K562 (cell line): Measurements from ENCODE around the gene ECSIT. TPM values are rescaled to one million over a fixed set of nuclear protein-coding genes. Genes with fewer than 3 reads are reported as not detected.

Experiments
- ATAC-seq: fragments of 200-7000 bp; cut with Tn5 transposase; 3 replicates; pipeline ENCODE4 v1.9.1; 2020; ENCODE audit warnings: moderate library complexity
- BruUV-seq: library from RNA; stranded (reverse); fragments of 400-500 nt; replicated peaks from 2 replicates; lab custom pipeline; 2021; lab: Mats Ljungman, UMichigan
- CTCF ChIA-PET: fragments of 300-600 bp; formaldehyde crosslinking; extraction: SDS; loops from one replicate; lab custom pipeline; 2021; ENCODE audit warnings: low intra/inter-chr PET ratio; lab: Yijun Ruan, JAX
- POLR2A ChIA-PET: fragments of 300-600, 350-650 bp; sonication (Branson Sonifier 250); formaldehyde crosslinking; extraction: SDS; loops from one replicate; lab custom pipeline; 2021; ENCODE audit warnings: antibody characterized with exemption, inconsistent platforms; lab: Yijun Ruan, JAX
- DNase-seq, 4 experiments: peaks; one replicate each; pipeline versions ENCODE4 v3.0.0 to v3.0.0-alpha.2; 2011 to 2018; ENCODE audit warnings: low spot score in 3 of 4, mixed read lengths in 3 of 4; ENCODE audit errors: extremely low read depth in 1 of 4
- FAIRE-seq: peaks from 2 replicates; lab custom pipeline; 2011; peaks lifted over from hg19 to GRCh38; lab: Jason Lieb, UNC
- H2AFZ ChIP-seq: 2 replicates; pipeline ENCODE4 v1.6.0; 2011; ENCODE audit warnings: low read depth, low read length, control low read depth, inconsistent platforms
- H3K27ac ChIP-seq: fragments of 200-600 bp; 3 replicates; pipeline ENCODE4 v1.8.0; 2011; ENCODE audit warnings: low read depth, mild to moderate bottlenecking, control low read depth, inconsistent platforms, low read length, moderate library complexity, mixed read lengths; ENCODE audit errors: extremely low read depth
- H3K27me3 ChIP-seq, 2 experiments: fragments of 300-600 bp in 1 of 2; 2 replicates in 1 of 2; 3 replicates in 1 of 2; pipeline versions ENCODE4 v1.6.0 to v1.8.0; 2011; ENCODE audit warnings: inconsistent platforms in 2 of 2, low read length in 2 of 2, mild to moderate bottlenecking in 1 of 2, mixed read lengths in 1 of 2, moderate library complexity in 1 of 2; ENCODE audit not compliant: control insufficient read depth in 2 of 2, insufficient read depth in 2 of 2
- H3K36me3 ChIP-seq: fragments of 300-600 bp; 3 replicates; pipeline ENCODE4 v1.8.0; 2011; ENCODE audit warnings: mild to moderate bottlenecking, low read length, inconsistent platforms; ENCODE audit not compliant: control insufficient read depth, insufficient read depth
- H3K4me1 ChIP-seq, 2 experiments: fragments of 200-600 bp in 1 of 2; replicated peaks in 1 of 2; 2 replicates in 1 of 2; 3 replicates in 1 of 2; pipeline versions ENCODE4 v1.5.1 to v1.8.0; 2011; ENCODE audit warnings: inconsistent platforms in 2 of 2, low read length in 2 of 2, mild to moderate bottlenecking in 1 of 2, mixed read lengths in 1 of 2, moderate library complexity in 1 of 2; ENCODE audit not compliant: control insufficient read depth in 2 of 2, insufficient read depth in 2 of 2
- H3K4me2 ChIP-seq: 2 replicates; pipeline ENCODE4 v1.6.1; 2011; ENCODE audit warnings: low read length, control low read depth, inconsistent platforms, mixed read lengths; ENCODE audit not compliant: insufficient read depth
- H3K4me3 ChIP-seq: fragments of 200-600 bp; sonication (generic), shearing (Covaris generic); 2 replicates; pipeline ENCODE4 v1.5.1; 2016; ENCODE audit warnings: control low read depth, inconsistent platforms
- H3K79me2 ChIP-seq: fragments of 200-600 bp; 3 replicates; pipeline ENCODE4 v1.8.0; 2011; ENCODE audit warnings: low read length, inconsistent platforms; ENCODE audit not compliant: control insufficient read depth, insufficient read depth
- H3K9ac ChIP-seq, 2 experiments: 2 replicates each; pipeline versions ENCODE4 v1.6.0 to v1.6.1; 2011; ENCODE audit warnings: low read depth in 2 of 2, low read length in 2 of 2, control low read depth in 1 of 2, inconsistent platforms in 1 of 2, mild to moderate bottlenecking in 1 of 2, mixed read lengths in 1 of 2; ENCODE audit not compliant: insufficient read depth in 1 of 2
- H3K9me1 ChIP-seq: one replicate; pipeline ENCODE4 v1.6.0; 2011; ENCODE audit warnings: inconsistent platforms, mild to moderate bottlenecking, low read length, moderate library complexity; ENCODE audit not compliant: control insufficient read depth, insufficient read depth
- H3K9me3 ChIP-seq: replicated peaks from 2 replicates; pipeline ENCODE4 v1.5.1; 2011; ENCODE audit warnings: low read depth, low read length, inconsistent platforms; ENCODE audit not compliant: control insufficient read depth, insufficient read depth
- H4K20me1 ChIP-seq: replicated peaks from 2 replicates; pipeline ENCODE4 v1.6.1; 2011; ENCODE audit warnings: low read length, inconsistent platforms, mixed read lengths; ENCODE audit not compliant: control insufficient read depth, insufficient read depth
- CHD2 ChIP-seq: IDR thresholded peaks from 2 replicates; pipeline ENCODE4 v1.6.1; 2011; ENCODE audit warnings: low read depth, low read length
- CHD4 ChIP-seq: fragments of 200-600 bp; sonication (generic); IDR thresholded peaks from 3 replicates; pipeline ENCODE4 v1.6.1; 2012; ENCODE audit warnings: low read depth, mild to moderate bottlenecking, mixed read lengths, low read length, inconsistent platforms; ENCODE audit not compliant: insufficient read depth, insufficient replicate concordance, poor library complexity, severe bottlenecking
- ERF ChIP-seq: fragments of 450-650 bp; formaldehyde crosslinking; IDR thresholded peaks from 2 replicates; pipeline ENCODE4 v1.4.0; 2020; ENCODE audit warnings: mild to moderate bottlenecking, mixed read lengths
- GTF2E2 ChIP-seq: fragments of 200-800 bp; sonication (Bioruptor generic); IDR thresholded peaks from 2 replicates; pipeline ENCODE4 v1.6.1; 2016; ENCODE audit warnings: missing genetic modification characterization, missing compliant biosample characterization
- NCOA4 ChIP-seq: fragments of 450-650 bp; IDR thresholded peaks from 2 replicates; pipeline ENCODE4 v1.6.1; 2018; ENCODE audit warnings: mild to moderate bottlenecking; ENCODE audit not compliant: partially characterized antibody
- POLR2G ChIP-seq: fragments of 200-400 bp; formaldehyde crosslinking; IDR thresholded peaks from 2 replicates; pipeline ENCODE4 v1.6.1; 2017; ENCODE audit warnings: low read depth, mild to moderate bottlenecking, antibody characterized with exemption, low read length, moderate library complexity
- SMC3 ChIP-seq: conservative IDR thresholded peaks from 2 replicates; pipeline ENCODE4 v1.6.1; 2011; ENCODE audit warnings: low read depth, low read length, improper control_type of control experiment; ENCODE audit not compliant: insufficient read depth
- XRCC3 ChIP-seq: fragments of 450-650 bp; IDR thresholded peaks from 2 replicates; pipeline ENCODE4 v1.6.1; 2017; ENCODE audit warnings: mild to moderate bottlenecking, moderate library complexity
- ZEB2 ChIP-seq: fragments of 450-650 bp; IDR thresholded peaks from 2 replicates; pipeline ENCODE4 v1.6.1; 2016
- WGBS: fragments of 100-300 bp; shearing (Covaris generic); methylation state at CpG from one replicate; pipeline ENCODE4 v1.1.6; 2016; ENCODE audit warnings: low coverage, mixed read lengths; ENCODE audit not compliant: insufficient coverage; ENCODE audit errors: missing lambda C conversion rate; 5-methylcytosine and 5-hydroxymethylcytosine counted together
- in situ Hi-C: fragments of 300-500 bp; cut with MboI; formaldehyde crosslinking; loops from 4 replicates; pipeline ENCODE4 v1.15.0; 2018; ENCODE audit warnings: inconsistent platforms, mixed read lengths
- intact Hi-C: fragments of 100-400 bp; cut with micrococcal nuclease; formaldehyde crosslinking; loops from 2 replicates; pipeline ENCODE4 v1.14.2; 2022
- polyA plus RNA-seq, 8 experiments: library from polyadenylated mRNA; depleted of rRNA in 4 of 8; stranded (reverse) in 5 of 8; unstranded in 3 of 8; fragments of >200 nt; fragmentation: Nextera tagmentation in 2 of 8; fragmentation: Illumina TruSeq in 1 of 8; extraction: Ambion mirVana in 2 of 8; extraction: Trizol in 1 of 8; gene quantifications; 2 replicates each; pipeline versions ENCODE4 v1.2.1 to v1.2.3, GENCODE V29; 2011 to 2014; ENCODE audit warnings: inconsistent platforms in 1 of 8, missing spikeins in 1 of 8
- total RNA-seq, 7 experiments: library from RNA; depleted of rRNA in 6 of 7; stranded (reverse); fragments of >200 nt in 6 of 7; fragmentation: Illumina TruSeq in 2 of 7; extraction: Trizol in 2 of 7; gene quantifications; 2 replicates each; pipeline versions ENCODE4 v1.2.1 to v1.2.3, GENCODE V29; 2011 to 2021; ENCODE audit warnings: low replicate concordance in 1 of 7
- TF ChIP-seq, protein P1 (sequence below): sonication (generic); formaldehyde crosslinking; IDR thresholded peaks from 2 replicates; pipeline ENCODE4 v1.8.0; 2022; ENCODE audit warnings: missing genetic modification reagents, mild to moderate bottlenecking, moderate library complexity, borderline replicate concordance
- TF ChIP-seq, protein P2 (sequence below): sonication (generic); formaldehyde crosslinking; IDR thresholded peaks from 2 replicates; pipeline ENCODE4 v1.9.0; 2022; ENCODE audit warnings: mild to moderate bottlenecking, missing genetic modification reagents

ECSIT gene
- total and polyA plus RNA-seq, 9 of the 15 experiments (the other 6 are each of a cell fraction or from before 2014, with no cell fraction given) = 1.1 to 82.5 (median 43.9) TPM

DNA sequence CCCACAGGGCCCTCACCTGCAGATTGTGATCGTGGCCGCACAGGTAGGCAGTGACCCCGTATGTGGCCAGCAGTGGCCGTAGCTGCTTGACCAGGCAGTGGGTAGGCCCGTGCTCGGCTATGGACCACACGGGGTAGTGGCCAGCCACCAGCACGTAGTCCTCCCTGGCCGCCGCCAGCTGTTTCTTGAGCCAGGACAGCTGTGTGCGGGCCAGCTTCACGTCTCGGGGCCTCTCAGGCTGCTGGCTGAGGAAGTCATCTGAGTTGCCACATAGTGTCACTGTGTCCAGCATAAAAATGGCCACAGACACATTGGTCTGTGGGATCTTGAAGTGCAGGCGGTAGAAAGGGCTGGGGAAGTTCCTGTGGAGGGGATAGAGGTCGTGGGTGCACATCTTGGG, 47.3 kb upstream of the ECSIT start:
- peak overlapping the region in 1 of 2 experiments; percentile 79; a peak in 1 of 4 replicates for H3K9ac ChIP-seq
- FAIRE-seq = no peak
- H3K4me1 ChIP-seq = peaks cover 34 to 54% of the 10 kb centered on the region in 2 experiments
- intact Hi-C loops = no loop called here
- ChIA-PET CTCF (no interaction called here), POLR2A (interaction anchor here (0.6 kb wide), 1 partner anchor 17 kb away, joined by 4 read pairs; no protein-coding TSS in a partner anchor)
- H3K9me1 ChIP-seq = no peaks in the 10 kb centered on the region
- no peak overlapping the region for H3K4me3 ChIP-seq
- H3K27ac ChIP-seq = no peak overlapping the region
- no peaks in the 10 kb centered on the region for H3K27me3 ChIP-seq
- no peaks in the 10 kb centered on the region for H3K79me2 ChIP-seq
- no TSS peak for BruUV-seq
- WGBS = 82% methylated on average over 15 of the region's 15 CpGs
- H4K20me1 ChIP-seq = no peaks in the 10 kb centered on the region
- peak; percentile 6; the same call in 2 of the 3 replicates for ATAC-seq
- DNase-seq = no peak
- peak overlapping the region; percentile 51; the same call in 1 of the 2 replicates for H2AFZ ChIP-seq
- H3K9me3 ChIP-seq = no peaks in the 10 kb centered on the region
- H3K36me3 ChIP-seq = no peaks in the 10 kb centered on the region
- H3K4me2 ChIP-seq = no peak overlapping the region
- in situ Hi-C loops = no loop called here
- TF ChIP-seq ERF = no peak
- no peak for TF ChIP-seq SMC3
- TF ChIP-seq, protein P1, sequence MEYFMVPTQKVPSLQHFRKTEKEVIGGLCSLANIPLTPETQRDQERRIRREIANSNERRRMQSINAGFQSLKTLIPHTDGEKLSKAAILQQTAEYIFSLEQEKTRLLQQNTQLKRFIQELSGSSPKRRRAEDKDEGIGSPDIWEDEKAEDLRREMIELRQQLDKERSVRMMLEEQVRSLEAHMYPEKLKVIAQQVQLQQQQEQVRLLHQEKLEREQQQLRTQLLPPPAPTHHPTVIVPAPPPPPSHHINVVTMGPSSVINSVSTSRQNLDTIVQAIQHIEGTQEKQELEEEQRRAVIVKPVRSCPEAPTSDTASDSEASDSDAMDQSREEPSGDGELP (CRISPR knock-in tag) = peak; percentile 62; the same call in 1 of the 2 replicates
- no peak for TF ChIP-seq GTF2E2 (tag)
- no peak for TF ChIP-seq CHD2
- 0 out of 2 replicates have a peak, but pooled peaks have one; percentile 20 for TF ChIP-seq POLR2G
- TF ChIP-seq, protein P2, sequence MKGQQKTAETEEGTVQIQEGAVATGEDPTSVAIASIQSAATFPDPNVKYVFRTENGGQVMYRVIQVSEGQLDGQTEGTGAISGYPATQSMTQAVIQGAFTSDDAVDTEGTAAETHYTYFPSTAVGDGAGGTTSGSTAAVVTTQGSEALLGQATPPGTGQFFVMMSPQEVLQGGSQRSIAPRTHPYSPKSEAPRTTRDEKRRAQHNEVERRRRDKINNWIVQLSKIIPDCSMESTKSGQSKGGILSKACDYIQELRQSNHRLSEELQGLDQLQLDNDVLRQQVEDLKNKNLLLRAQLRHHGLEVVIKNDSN (CRISPR knock-in tag) = no peak
- TF ChIP-seq XRCC3 = no peak
- no peak for TF ChIP-seq ZEB2
- no peak for TF ChIP-seq NCOA4
- no peak for TF ChIP-seq CHD4
